Natural killer cell (primary cell): ENCODE measurements around the gene MAB21L2. TPM values are rescaled to one million over a fixed set of nuclear protein-coding genes. Genes with fewer than 3 reads are reported as not detected.
"Not testable (repeated sequence)": the region's sequence is repeated elsewhere in the genome, so short reads cannot be mapped to it uniquely, and the experiment has no call there.

ENCODE experiments used
- ATAC-seq, 3 donors: fragments of 150-1000 bp in 2 of 3; fragments of 200-7000 bp in 1 of 3; cut with Tn5 transposase; 1 replicate in 1 of 3; 2 replicates in 2 of 3; pipeline ENCODE4 v1.10.0; 2021; ENCODE audit warnings: mild to moderate bottlenecking in 2 of 3, moderate library complexity in 2 of 3
- DNase-seq, 2 donors: peaks; one replicate each; pipeline versions ENCODE4 v3.0.0 to v3.0.0-alpha.2; 2013 to 2021; ENCODE audit warnings: mixed read lengths in 1 of 2
- H3K27ac ChIP-seq: one replicate; pipeline ENCODE4 v1.5.1; 2013; ENCODE audit warnings: mild to moderate bottlenecking, low read length
- H3K27me3 ChIP-seq: one replicate; pipeline ENCODE4 v1.6.1; 2013; ENCODE audit warnings: low read length; ENCODE audit not compliant: control insufficient read depth, insufficient read depth
- H3K36me3 ChIP-seq: one replicate; pipeline ENCODE4 v1.6.1; 2013; ENCODE audit warnings: low read length; ENCODE audit not compliant: control insufficient read depth, insufficient read depth
- H3K4me1 ChIP-seq: one replicate; pipeline ENCODE4 v1.6.1; 2013; ENCODE audit warnings: low read length; ENCODE audit not compliant: control insufficient read depth, insufficient read depth
- H3K4me3 ChIP-seq: one replicate; pipeline ENCODE4 v1.5.1; 2013; ENCODE audit warnings: low read length
- H3K9me3 ChIP-seq: one replicate; pipeline ENCODE4 v1.6.1; 2013; ENCODE audit warnings: low read length; ENCODE audit not compliant: control insufficient read depth, insufficient read depth
- H3K27ac Mint-ChIP-seq, 2 donors: one replicate each; pipeline ENCODE4 v1.8.0; 2022; ENCODE audit warnings: mild to moderate bottlenecking in 2 of 2, mixed read lengths in 2 of 2, moderate library complexity in 1 of 2
- H3K27me3 Mint-ChIP-seq, 2 donors: one replicate each; pipeline ENCODE4 v1.8.0; 2022; ENCODE audit warnings: low read depth in 2 of 2, mixed read lengths in 2 of 2
- H3K36me3 Mint-ChIP-seq: one replicate; pipeline ENCODE4 v1.8.0; 2022; ENCODE audit warnings: mixed read lengths
- H3K4me1 Mint-ChIP-seq, 2 donors: one replicate each; pipeline ENCODE4 v1.8.0; 2022; ENCODE audit warnings: mixed read lengths in 2 of 2
- H3K4me3 Mint-ChIP-seq: one replicate; pipeline ENCODE4 v1.8.0; 2022; ENCODE audit warnings: mild to moderate bottlenecking, moderate library complexity, mixed read lengths
- H3K9me3 Mint-ChIP-seq, 2 donors: one replicate each; pipeline ENCODE4 v1.8.0; 2022; ENCODE audit warnings: mixed read lengths in 2 of 2
- CTCF ChIP-seq: fragments of 200-600 bp; IDR thresholded peaks from one replicate; pipeline ENCODE4 v1.8.0; 2022; ENCODE audit warnings: antibody characterized with exemption
- WGBS: methylation state at CpG from one replicate; pipeline ENCODE4 v1.1.7; 2013; ENCODE audit warnings: missing lambda C conversion rate; ENCODE audit not compliant: insufficient coverage; 5-methylcytosine and 5-hydroxymethylcytosine counted together
- intact Hi-C: fragments of 100-400 bp; cut with micrococcal nuclease; formaldehyde crosslinking; loops from one replicate; pipeline ENCODE4 v1.14.2; 2022
- total RNA-seq, 4 donors: library from RNA; stranded (reverse); fragments of 120-200 nt in 1 of 4; gene quantifications; one replicate each; pipeline versions ENCODE4 v1.2.3 to v1.2.4, GENCODE V29; 2013 to 2022

The MAB21L2 gene
- total RNA-seq, 3 donors from 2014 or later (not counting 1 experiment from before 2014, with no cell fraction given), result not detected

GRCh38 chr4:150546286-150546685, 35.7 kb upstream of the MAB21L2 start:
- no peaks in the 10 kb centered on the region for H3K9me3 Mint-ChIP-seq
- DNase-seq, result no peak
- Histone ChIP-seq H3K36me3 (no peaks in the 10 kb centered on the region), H3K9me3 (no peaks in the 10 kb centered on the region), H3K4me3 (no peak overlapping the region), H3K27ac (no peak overlapping the region), H3K27me3 (no peaks in the 10 kb centered on the region), H3K4me1 (no peaks in the 10 kb centered on the region)
- no peaks in the 10 kb centered on the region for H3K36me3 Mint-ChIP-seq
- H3K27ac Mint-ChIP-seq, result no peak overlapping the region
- 100% methylated on average over 2 of the region's 2 CpGs for WGBS
- intact Hi-C loops, result no loop called here
- H3K27me3 Mint-ChIP-seq, result no peaks in the 10 kb centered on the region
- H3K4me1 Mint-ChIP-seq, result no peaks in the 10 kb centered on the region
- ATAC-seq, result no peak
- TF ChIP-seq CTCF, result no peak
- no peak overlapping the region for H3K4me3 Mint-ChIP-seq

GRCh38 chr4:150547154-150547838, 34.7 kb upstream of the MAB21L2 start:
- DNase-seq (no peak), ATAC-seq (no peak)
- Histone ChIP-seq H3K4me3 (no peak overlapping the region), H3K36me3 (no peaks in the 10 kb centered on the region), H3K9me3 (no peaks in the 10 kb centered on the region), H3K27me3 (no peaks in the 10 kb centered on the region), H3K4me1 (no peaks in the 10 kb centered on the region), H3K27ac (no peak overlapping the region)
- Mint-ChIP-seq H3K27me3 (no peaks in the 10 kb centered on the region), H3K4me3 (no peak overlapping the region), H3K9me3 (no peaks in the 10 kb centered on the region), H3K36me3 (no peaks in the 10 kb centered on the region), H3K4me1 (peaks cover 5% of the 10 kb centered on the region in 2 donors), H3K27ac (peak overlapping the region in 1 of 2 donors; percentile 56)
- intact Hi-C loops, result no loop called here
- WGBS, result 98% methylated on average over 3 of the region's 4 CpGs
- TF ChIP-seq CTCF, result no peak

GRCh38 chr4:150557811-150558210, 24.1 kb upstream of the MAB21L2 start:
- H3K9me3 ChIP-seq, H3K4me1 ChIP-seq, intact Hi-C loops, H3K4me3 ChIP-seq, H3K27ac Mint-ChIP-seq, H3K27me3 Mint-ChIP-seq, H3K27ac ChIP-seq, H3K4me3 Mint-ChIP-seq, H3K27me3 ChIP-seq, H3K9me3 Mint-ChIP-seq, DNase-seq, ATAC-seq, H3K36me3 ChIP-seq, H3K36me3 Mint-ChIP-seq: not testable (repeated sequence)
- WGBS, result 100% methylated on average over 1 of the region's 3 CpGs
- peaks cover 8 to 17% of the 10 kb centered on the region in 2 donors for H3K4me1 Mint-ChIP-seq

GRCh38 chr4:150561143-150561737, 20.7 kb upstream of the MAB21L2 start:
- WGBS, result 93% methylated on average over 2 of the region's 2 CpGs
- ATAC-seq (no peak), DNase-seq (no peak)
- Mint-ChIP-seq H3K4me3 (no peak overlapping the region), H3K4me1 (peaks cover 7 to 8% of the 10 kb centered on the region in 2 donors), H3K27ac (no peak overlapping the region), H3K27me3 (no peaks in the 10 kb centered on the region), H3K36me3 (no peaks in the 10 kb centered on the region), H3K9me3 (peaks cover 3 to 4% of the 10 kb centered on the region in 2 donors)
- intact Hi-C loops, result no loop called here
- no peaks in the 10 kb centered on the region for H3K36me3 ChIP-seq
- H3K27ac ChIP-seq, result no peak overlapping the region
- no peak overlapping the region for H3K4me3 ChIP-seq
- H3K27me3 ChIP-seq, result no peaks in the 10 kb centered on the region
- H3K4me1 ChIP-seq, result no peaks in the 10 kb centered on the region
- TF ChIP-seq CTCF, result no peak
- no peaks in the 10 kb centered on the region for H3K9me3 ChIP-seq
